ENCODE data around the gene PITPNB. TPM values are rescaled to one million over a fixed set of nuclear protein-coding genes. Genes with fewer than 3 reads are reported as not detected.

Gene PITPNB
- total RNA-seq, 1 donor from 2014 or later, result 86.6 TPM

DNA sequence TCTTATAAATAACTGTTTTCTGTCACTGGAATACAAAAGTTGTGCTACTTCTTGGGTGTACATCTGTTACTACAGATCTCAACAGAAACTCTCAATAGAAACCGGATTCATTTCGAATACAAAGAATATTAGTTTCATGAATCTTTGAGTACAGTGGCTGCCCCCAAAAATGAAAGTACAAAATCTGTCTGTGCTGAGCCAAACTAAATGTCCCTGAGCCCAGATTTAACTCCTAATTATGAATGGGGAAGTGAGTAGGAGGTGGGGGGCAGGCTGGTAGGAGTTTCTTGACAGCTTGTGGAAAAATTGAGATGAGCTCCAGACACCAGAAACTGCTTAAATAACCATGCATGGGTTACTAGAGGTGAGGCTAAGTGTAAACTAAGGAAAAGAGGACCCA, 41.6 kb downstream of the PITPNB start:
- Mint-ChIP-seq H3K4me3 (ENCODE audit: unreplicated experiment) (peak overlapping the region; percentile 14), H3K4me1 (ENCODE audit: unreplicated experiment) (peaks cover 84% of the 10 kb centered on the region), H3K27me3 (ENCODE audit: unreplicated experiment) (no peaks in the 10 kb centered on the region), H3K27ac (ENCODE audit: unreplicated experiment) (peak overlapping the region; percentile 84), H3K9me3 (ENCODE audit: unreplicated experiment) (no peaks in the 10 kb centered on the region), H3K36me3 (ENCODE audit: unreplicated experiment) (peaks cover 6% of the 10 kb centered on the region)
- TF ChIP-seq, protein P1, sequence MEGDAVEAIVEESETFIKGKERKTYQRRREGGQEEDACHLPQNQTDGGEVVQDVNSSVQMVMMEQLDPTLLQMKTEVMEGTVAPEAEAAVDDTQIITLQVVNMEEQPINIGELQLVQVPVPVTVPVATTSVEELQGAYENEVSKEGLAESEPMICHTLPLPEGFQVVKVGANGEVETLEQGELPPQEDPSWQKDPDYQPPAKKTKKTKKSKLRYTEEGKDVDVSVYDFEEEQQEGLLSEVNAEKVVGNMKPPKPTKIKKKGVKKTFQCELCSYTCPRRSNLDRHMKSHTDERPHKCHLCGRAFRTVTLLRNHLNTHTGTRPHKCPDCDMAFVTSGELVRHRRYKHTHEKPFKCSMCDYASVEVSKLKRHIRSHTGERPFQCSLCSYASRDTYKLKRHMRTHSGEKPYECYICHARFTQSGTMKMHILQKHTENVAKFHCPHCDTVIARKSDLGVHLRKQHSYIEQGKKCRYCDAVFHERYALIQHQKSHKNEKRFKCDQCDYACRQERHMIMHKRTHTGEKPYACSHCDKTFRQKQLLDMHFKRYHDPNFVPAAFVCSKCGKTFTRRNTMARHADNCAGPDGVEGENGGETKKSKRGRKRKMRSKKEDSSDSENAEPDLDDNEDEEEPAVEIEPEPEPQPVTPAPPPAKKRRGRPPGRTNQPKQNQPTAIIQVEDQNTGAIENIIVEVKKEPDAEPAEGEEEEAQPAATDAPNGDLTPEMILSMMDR (IDR thresholded peaks at IDR 0.05), result no peak
- DNase-seq (ENCODE audit: extremely low spot score, unreplicated experiment), result no peak

DNA sequence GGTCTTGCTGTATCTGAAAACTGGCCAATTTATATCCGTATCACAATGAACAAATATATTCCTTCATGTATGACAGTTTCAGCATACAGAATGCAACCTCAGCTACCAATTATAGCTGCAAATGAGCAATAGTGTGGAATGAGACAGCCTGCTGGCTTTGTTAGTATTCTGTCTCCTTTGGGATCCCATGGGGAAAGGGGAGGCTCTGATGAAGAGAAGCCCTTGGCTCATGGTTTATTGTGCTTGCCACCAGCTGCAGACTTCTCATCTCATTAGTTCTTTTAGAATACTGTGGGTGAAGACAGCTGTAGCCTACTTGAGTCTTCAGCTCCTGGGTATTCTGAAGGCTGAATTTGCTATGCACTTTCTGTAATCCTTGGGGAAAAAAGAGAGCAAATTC, 42.4 kb downstream of the PITPNB start:
- no peak for DNase-seq (ENCODE audit: extremely low spot score, unreplicated experiment)
- peak overlapping the region; percentile 84 for H3K27ac Mint-ChIP-seq (ENCODE audit: unreplicated experiment)
- peaks cover 79% of the 10 kb centered on the region for H3K4me1 Mint-ChIP-seq (ENCODE audit: unreplicated experiment)

DNA sequence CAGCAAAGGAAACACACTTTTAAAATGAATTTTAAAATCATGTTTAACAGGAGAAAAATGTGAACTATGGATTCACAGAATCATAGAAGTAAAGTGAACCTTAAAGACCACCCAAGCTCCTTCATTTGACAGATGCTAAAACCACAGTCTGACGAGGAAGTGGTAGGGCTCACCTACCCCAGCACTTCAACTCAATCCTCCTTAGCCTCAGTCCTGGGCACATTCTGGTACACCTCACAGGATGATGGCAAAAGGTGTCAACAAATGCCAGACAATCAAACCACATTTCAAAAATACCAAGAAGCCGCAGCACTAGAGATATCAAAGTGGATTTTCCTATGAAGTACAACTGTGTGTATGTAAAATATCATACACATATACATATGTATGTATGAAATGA, 43.1 kb downstream of the PITPNB start:
- no peak for DNase-seq (ENCODE audit: extremely low spot score, unreplicated experiment)
- TF ChIP-seq, protein P1 (IDR thresholded peaks at IDR 0.05), result no peak
- H3K4me3 Mint-ChIP-seq (ENCODE audit: unreplicated experiment), result no peak overlapping the region
- peaks cover 18% of the 10 kb centered on the region for H3K36me3 Mint-ChIP-seq (ENCODE audit: unreplicated experiment)
- peaks cover 79% of the 10 kb centered on the region for H3K4me1 Mint-ChIP-seq (ENCODE audit: unreplicated experiment)
- H3K27me3 Mint-ChIP-seq (ENCODE audit: unreplicated experiment), result no peaks in the 10 kb centered on the region
- peak overlapping the region; percentile 65 for H3K27ac Mint-ChIP-seq (ENCODE audit: unreplicated experiment)
- no peaks in the 10 kb centered on the region for H3K9me3 Mint-ChIP-seq (ENCODE audit: unreplicated experiment)

More for the DNA sequence above, 42.4 kb downstream of the PITPNB start:
- H3K27me3 Mint-ChIP-seq (ENCODE audit: unreplicated experiment), result no peaks in the 10 kb centered on the region
- TF ChIP-seq, protein P1 (IDR thresholded peaks at IDR 0.05), result no peak
- peak overlapping the region; percentile 33 for H3K4me3 Mint-ChIP-seq (ENCODE audit: unreplicated experiment)
- H3K9me3 Mint-ChIP-seq (ENCODE audit: unreplicated experiment), result no peaks in the 10 kb centered on the region
- H3K36me3 Mint-ChIP-seq (ENCODE audit: unreplicated experiment), result peaks cover 12% of the 10 kb centered on the region

DNA sequence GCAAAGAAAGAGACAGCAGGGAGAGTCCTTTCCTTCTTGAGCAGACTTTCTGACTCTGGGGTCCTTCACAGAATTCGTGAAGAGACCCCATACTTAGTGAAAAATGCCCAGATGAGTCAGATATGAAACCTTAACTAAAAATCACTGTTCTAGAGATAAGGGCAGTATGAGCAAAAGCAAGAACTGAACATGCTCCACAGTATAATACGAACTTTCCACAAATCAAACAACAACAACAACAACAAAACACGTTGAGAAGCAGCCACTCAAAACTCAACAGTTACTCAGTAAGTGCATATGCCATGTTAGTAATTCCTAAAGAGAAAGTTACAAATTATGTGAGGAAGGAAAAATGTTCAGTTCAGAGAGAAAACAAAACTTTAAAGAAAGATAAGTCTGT, 44.3 kb downstream of the PITPNB start:
- Mint-ChIP-seq H3K9me3 (ENCODE audit: unreplicated experiment) (no peaks in the 10 kb centered on the region), H3K27ac (ENCODE audit: unreplicated experiment) (peak overlapping the region; percentile 35), H3K4me3 (ENCODE audit: unreplicated experiment) (no peak overlapping the region), H3K36me3 (ENCODE audit: unreplicated experiment) (peaks cover 28% of the 10 kb centered on the region), H3K27me3 (ENCODE audit: unreplicated experiment) (no peaks in the 10 kb centered on the region), H3K4me1 (ENCODE audit: unreplicated experiment) (peaks cover 75% of the 10 kb centered on the region)
- TF ChIP-seq, protein P1 (IDR thresholded peaks at IDR 0.05), result no peak
- no peak for DNase-seq (ENCODE audit: extremely low spot score, unreplicated experiment)

DNA sequence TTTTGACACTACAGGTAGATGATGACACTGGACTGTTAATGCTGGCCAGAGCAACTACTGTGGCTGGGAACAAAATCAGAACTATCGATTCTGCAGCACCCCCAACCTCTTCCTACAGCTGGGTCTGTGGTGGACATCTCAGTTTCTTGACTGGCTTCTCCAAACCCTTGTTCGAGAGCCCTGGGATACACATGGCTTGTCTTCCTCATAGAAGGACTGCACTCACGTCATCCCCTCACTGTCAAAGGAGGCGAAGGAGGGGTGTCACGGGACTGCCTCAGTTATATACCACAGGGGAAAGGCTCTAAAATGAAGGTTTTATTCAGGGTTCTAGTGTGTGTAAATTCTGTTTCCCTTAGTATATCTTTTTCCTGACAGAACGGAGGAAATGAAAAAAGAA, 44.9 kb downstream of the PITPNB start:
- Mint-ChIP-seq H3K27me3 (ENCODE audit: unreplicated experiment) (no peaks in the 10 kb centered on the region), H3K36me3 (ENCODE audit: unreplicated experiment) (peaks cover 28% of the 10 kb centered on the region), H3K9me3 (ENCODE audit: unreplicated experiment) (no peaks in the 10 kb centered on the region), H3K4me1 (ENCODE audit: unreplicated experiment) (peaks cover 77% of the 10 kb centered on the region), H3K27ac (ENCODE audit: unreplicated experiment) (peak overlapping the region; percentile 78), H3K4me3 (ENCODE audit: unreplicated experiment) (no peak overlapping the region)
- no peak for DNase-seq (ENCODE audit: extremely low spot score, unreplicated experiment)
- TF ChIP-seq, protein P1 (IDR thresholded peaks at IDR 0.05), result no peak

All from osteocyte (in vitro differentiated cells).